Fibroblast of skin of right biceps (primary cell): ENCODE results near the gene ARSI.
A peak's percentile ranks its signal among the peaks of the same experiment; 100 is the strongest.

Source experiments
- DNase-seq: peaks from one replicate; pipeline ENCODE4 v3.0.0-alpha.2; 2013

Gene ARSI

GRCh38 chr5:150302301-150303069 lies at the start of gene ARSI:
ARSI (minus strand) TSS chr5:150302905; CDS start chr5:150302373, 532 bp downstream.
- peak; percentile 93 for DNase-seq

GRCh38 chr5:150350524-150351344 lies 48.0 kb upstream of the ARSI start:
- DNase-seq, result peak; percentile 58

- DNase-seq, result no peak
Measured at GRCh38 chr5:150349681-150350275, 47.1 kb upstream of the ARSI start.

- DNase-seq, result no peak
Measured at GRCh38 chr5:150347451-150347850, 44.7 kb upstream of the ARSI start.

GRCh38 chr5:150347003-150347402 lies 44.3 kb upstream of the ARSI start:
- no peak for DNase-seq

GRCh38 chr5:150346592-150346991 lies 43.9 kb upstream of the ARSI start:
- no peak for DNase-seq

- no peak for DNase-seq
Measured at GRCh38 chr5:150345716-150346115, 43.0 kb upstream of the ARSI start.

GRCh38 chr5:150343994-150344631 lies 41.4 kb upstream of the ARSI start:
- no peak for DNase-seq

- DNase-seq, result no peak
Measured at GRCh38 chr5:150342583-150342982, 39.9 kb upstream of the ARSI start.

- no peak for DNase-seq
Measured at GRCh38 chr5:150341989-150342388, 39.3 kb upstream of the ARSI start.

GRCh38 chr5:150341331-150341730 lies 38.6 kb upstream of the ARSI start:
- no peak for DNase-seq

GRCh38 chr5:150340614-150341255 lies 38.0 kb upstream of the ARSI start:
- DNase-seq, result no peak

- DNase-seq, result no peak
Measured at GRCh38 chr5:150339841-150340240, 37.1 kb upstream of the ARSI start.

GRCh38 chr5:150339165-150339564 lies 36.5 kb upstream of the ARSI start:
- DNase-seq, result no peak

GRCh38 chr5:150338546-150338945 lies 35.8 kb upstream of the ARSI start:
- no peak for DNase-seq

GRCh38 chr5:150335778-150336177 lies 33.1 kb upstream of the ARSI start:
- no peak for DNase-seq

- DNase-seq, result no peak
Measured at GRCh38 chr5:150333400-150333799, 30.7 kb upstream of the ARSI start.

GRCh38 chr5:150329881-150330876 lies 27.5 kb upstream of the ARSI start:
- no peak for DNase-seq

GRCh38 chr5:150329038-150329437 lies 26.3 kb upstream of the ARSI start:
- no peak for DNase-seq

- DNase-seq, result no peak
Measured at GRCh38 chr5:150328515-150328914, 25.8 kb upstream of the ARSI start.

GRCh38 chr5:150327139-150327538 lies 24.4 kb upstream of the ARSI start:
- no peak for DNase-seq
